HG03196 (cell line): ENCODE measurements around the gene ZNF483.
"Not testable (repeated sequence)": the region's sequence is repeated elsewhere in the genome, so short reads cannot be mapped to it uniquely, and the experiment has no call there.

Experiments
- ATAC-seq: cut with Tn5 transposase; IDR thresholded peaks from one replicate; pipeline ENCODE4 v1.9.1; 2021; ENCODE audit not compliant: unreplicated experiment

ZNF483 gene

DNA sequence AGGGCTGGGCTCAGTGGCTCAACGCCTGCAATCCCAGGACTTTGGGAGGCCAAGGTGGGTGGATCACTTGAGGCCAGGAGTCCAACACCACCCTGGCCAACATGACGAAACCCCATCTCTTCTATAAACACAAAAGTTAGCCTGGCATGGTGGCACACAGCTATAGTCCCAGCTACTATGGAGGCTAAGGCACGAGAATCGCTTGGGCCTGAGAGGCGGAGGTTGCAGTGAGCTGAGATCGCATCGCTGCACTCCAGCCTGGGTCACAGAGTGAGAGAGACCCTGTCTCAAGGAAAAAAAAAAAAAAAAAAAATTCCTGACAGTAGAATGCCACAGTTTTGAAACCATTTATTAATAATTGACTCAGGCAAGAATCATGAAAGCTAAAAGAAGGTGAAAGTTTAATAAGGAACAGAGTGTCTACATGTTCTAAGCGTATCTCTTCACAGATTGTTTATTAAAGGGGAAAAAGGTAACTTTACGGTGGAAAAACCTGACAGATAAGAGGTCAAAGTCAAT lies 80.1 kb downstream of the ZNF483 start:
- no peak for ATAC-seq

GRCh38 chr9:111610149-111610548 lies 85.2 kb downstream of the ZNF483 start:
- no peak for ATAC-seq

DNA sequence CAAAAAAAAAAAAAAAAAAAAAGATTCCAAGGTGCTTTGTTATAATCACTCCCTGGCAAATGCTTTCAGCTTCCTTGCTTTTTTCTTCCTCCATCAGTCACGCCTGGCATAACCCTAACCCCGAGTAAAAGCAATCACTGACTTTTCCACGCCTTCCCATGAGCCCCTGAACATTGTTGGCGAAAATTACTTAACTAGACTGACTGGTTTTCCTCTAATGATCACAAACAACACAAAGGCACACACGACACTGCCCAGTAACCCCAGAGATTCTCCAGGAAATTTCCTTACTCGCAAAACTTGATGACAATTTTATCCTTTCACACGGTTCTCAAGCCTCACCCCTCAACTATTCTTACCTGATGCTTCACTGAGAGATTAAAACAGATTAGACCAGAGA lies 85.9 kb downstream of the ZNF483 start:
- ATAC-seq: no peak

DNA sequence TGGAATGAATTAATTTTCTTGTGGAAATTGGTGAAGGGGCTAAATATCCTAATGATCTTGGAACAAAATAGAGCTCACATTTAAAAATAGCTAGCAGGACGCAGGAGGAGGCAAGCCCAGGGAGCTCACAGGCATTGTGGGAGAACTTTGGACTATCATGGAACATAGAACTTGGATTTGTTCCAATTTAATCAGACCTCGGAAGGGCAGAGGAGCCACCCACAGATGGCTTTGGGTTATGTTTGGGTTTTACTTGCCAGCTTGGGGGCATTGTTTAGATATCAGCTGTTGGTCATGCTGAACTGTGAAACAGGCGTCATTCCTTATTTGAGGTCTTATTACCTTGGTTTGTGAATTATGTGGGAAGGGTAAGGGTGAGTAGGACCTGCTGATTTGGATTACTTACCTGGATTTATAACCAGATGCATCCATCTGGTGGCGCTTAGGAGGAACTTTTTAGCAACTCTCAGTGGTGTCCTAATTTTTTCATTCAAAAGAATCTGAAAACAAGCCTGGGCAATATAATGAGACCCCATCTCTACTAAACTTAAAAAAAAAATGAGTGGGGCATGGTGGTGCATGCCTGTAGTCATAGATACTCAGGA lies 88.6 kb downstream of the ZNF483 start:
- no peak for ATAC-seq

- no peak for ATAC-seq
Observed at GRCh38 chr9:111615928-111616327, 90.9 kb downstream of the ZNF483 start.

DNA sequence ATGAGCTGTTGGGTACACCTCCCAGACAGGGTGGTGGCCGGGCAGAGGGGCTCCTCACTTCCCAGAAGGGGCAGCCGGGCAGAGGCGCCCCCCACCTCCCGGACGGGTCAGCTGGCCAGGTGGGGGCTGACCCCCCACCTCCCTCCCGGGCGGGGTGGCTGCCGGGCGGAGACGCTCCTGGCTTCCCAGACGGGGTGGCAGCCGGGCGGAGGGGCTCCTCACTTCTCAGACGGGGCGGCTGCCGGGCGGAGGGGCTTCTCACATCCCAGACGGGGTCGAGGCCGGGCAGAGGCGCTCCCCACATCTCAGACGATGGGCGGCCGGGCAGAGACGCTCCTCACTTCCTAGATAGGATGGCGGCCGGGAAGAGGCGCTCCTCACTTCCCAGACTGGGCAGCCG lies 92.4 kb downstream of the ZNF483 start:
- not testable (repeated sequence) for ATAC-seq

DNA sequence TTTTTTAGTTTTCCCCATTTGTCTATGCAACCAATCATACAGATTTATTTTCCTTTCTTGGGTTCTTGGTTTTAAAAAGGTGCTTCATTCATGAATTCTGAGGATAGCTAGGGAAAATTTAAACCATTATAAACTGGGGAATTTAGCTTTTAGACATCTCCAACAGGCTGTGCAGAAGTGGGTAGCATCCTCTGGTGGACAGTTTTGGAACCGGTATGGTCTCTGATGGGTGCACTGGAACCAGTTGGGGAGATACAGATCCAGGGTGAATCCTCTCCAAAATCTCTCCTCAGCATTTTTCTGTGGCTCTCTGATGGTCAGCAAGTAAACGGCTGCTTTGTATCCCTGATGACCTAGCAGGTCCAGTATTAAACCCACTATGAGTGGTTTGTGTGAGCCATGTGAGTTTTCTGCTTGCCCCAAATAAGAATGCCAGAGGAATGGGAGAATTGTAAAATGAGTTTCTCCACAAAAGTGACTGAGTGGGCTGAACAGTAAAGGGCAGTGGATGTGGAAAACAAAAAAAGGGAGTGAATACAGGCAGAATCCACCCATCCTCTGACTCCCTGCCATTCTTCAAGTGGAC lies 97.0 kb downstream of the ZNF483 start:
- no peak for ATAC-seq

GRCh38 chr9:111622626-111623025 lies 97.6 kb downstream of the ZNF483 start:
- no peak for ATAC-seq
